Skin of body (tissue), 2 donors: ENCODE results near the gene TMPRSS4. TPM values are rescaled to one million over a fixed set of nuclear protein-coding genes. Genes with fewer than 3 reads are reported as not detected.

Source experiments
- DNase-seq: peaks from one replicate; lab custom pipeline; 2025; lab: John Stamatoyannopoulos, UW
- total RNA-seq: library from RNA; depleted of rRNA; stranded (reverse); fragments of >200 nt; gene quantifications from one replicate; pipeline ENCODE4 v1.2.3, GENCODE V29; 2014

TMPRSS4 gene
- total RNA-seq, 1 donor from 2014 or later = 2.5 TPM

- DNase-seq = no peak
Observed at GRCh38 chr11:118105657-118106305, 28.9 kb downstream of the TMPRSS4 start.

GRCh38 chr11:118106789-118107335 is 30.0 kb downstream of the TMPRSS4 start:
- DNase-seq = no peak

GRCh38 chr11:118108513-118108912 is 31.6 kb downstream of the TMPRSS4 start:
- no peak for DNase-seq

- no peak for DNase-seq
Observed at GRCh38 chr11:118109231-118109630, 32.4 kb downstream of the TMPRSS4 start.

GRCh38 chr11:118111019-118111743 is 34.3 kb downstream of the TMPRSS4 start:
- no peak for DNase-seq

- DNase-seq = no peak
Observed at GRCh38 chr11:118111744-118112035, 34.8 kb downstream of the TMPRSS4 start.

- DNase-seq = no peak
Observed at GRCh38 chr11:118112711-118113430, 36.0 kb downstream of the TMPRSS4 start.

- DNase-seq = no peak
Observed at GRCh38 chr11:118114266-118114665, 37.4 kb downstream of the TMPRSS4 start.

GRCh38 chr11:118115048-118115447 is 38.2 kb downstream of the TMPRSS4 start:
- no peak for DNase-seq

GRCh38 chr11:118117790-118118601 is 41.1 kb downstream of the TMPRSS4 start:
- no peak for DNase-seq

GRCh38 chr11:118120793-118121192 is 43.9 kb downstream of the TMPRSS4 start:
- DNase-seq = no peak

- DNase-seq = no peak
Observed at GRCh38 chr11:118124929-118125535, 48.2 kb downstream of the TMPRSS4 start.

GRCh38 chr11:118126082-118126838 is 49.4 kb downstream of the TMPRSS4 start:
- DNase-seq = no peak

GRCh38 chr11:118128310-118128709 is 51.4 kb downstream of the TMPRSS4 start:
- DNase-seq = no peak

- no peak for DNase-seq
Observed at GRCh38 chr11:118128721-118129470, 52.0 kb downstream of the TMPRSS4 start.

- DNase-seq = no peak
Observed at GRCh38 chr11:118129471-118130172, 52.7 kb downstream of the TMPRSS4 start.

GRCh38 chr11:118132385-118133151 is 55.7 kb downstream of the TMPRSS4 start:
- DNase-seq = no peak

- no peak for DNase-seq
Observed at GRCh38 chr11:118133816-118134215, 56.9 kb downstream of the TMPRSS4 start.
